ENCODE data around the gene MACROD1.

DNA sequence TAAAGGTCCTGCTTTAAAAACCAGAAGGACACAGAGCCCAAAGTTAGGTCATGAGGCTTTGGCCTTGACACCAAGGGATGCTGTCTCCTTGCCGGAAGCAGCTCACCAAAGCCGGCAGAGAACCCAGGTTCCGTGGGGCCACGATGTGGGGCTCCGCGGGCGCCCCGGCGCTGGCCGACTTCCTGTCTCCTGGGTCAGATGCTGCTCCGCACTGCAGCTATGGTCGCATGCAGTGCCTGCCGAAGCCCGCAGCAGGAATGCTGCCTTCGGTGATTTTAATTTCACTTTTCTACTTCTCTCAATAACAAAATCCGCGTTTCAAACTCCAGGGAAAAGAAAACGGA lies 180.1 kb downstream of the MACROD1 start:
- TF ChIP-seq POLR2AphosphoS5 (IDR thresholded peaks at IDR 0.05; ENCODE audit: insufficient read depth in 1 of 2, low read depth in 1 of 2) (no peak), POLR2A (IDR thresholded peaks at IDR 0.05) (no peak)
